RKO (cell line): ENCODE data around the gene TKFC.

ENCODE experiments used
- DNase-seq: peaks from one replicate; pipeline ENCODE4 v3.0.0-alpha.2; 2016; ENCODE audit warnings: low spot score

Gene TKFC

DNA sequence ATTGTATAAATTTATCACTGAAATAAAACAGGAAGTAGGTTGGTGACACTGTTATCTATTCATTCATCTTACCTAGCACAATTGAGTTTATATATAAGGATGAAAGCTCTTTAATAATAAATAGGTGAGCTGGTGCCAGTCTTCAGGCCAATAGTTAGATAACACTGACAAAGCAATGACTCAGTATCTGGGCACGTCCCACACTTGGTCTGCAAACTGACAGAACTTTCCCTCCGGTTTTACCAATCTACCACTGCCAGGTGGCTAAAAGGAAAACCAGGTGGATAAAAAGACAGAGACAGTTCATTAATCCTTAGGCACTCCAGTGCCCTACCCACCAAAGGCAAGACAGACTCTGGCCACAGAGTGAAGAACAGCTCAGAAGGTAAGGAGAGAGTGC, 17.8 kb upstream of the TKFC start:
- DNase-seq = no peak

DNA sequence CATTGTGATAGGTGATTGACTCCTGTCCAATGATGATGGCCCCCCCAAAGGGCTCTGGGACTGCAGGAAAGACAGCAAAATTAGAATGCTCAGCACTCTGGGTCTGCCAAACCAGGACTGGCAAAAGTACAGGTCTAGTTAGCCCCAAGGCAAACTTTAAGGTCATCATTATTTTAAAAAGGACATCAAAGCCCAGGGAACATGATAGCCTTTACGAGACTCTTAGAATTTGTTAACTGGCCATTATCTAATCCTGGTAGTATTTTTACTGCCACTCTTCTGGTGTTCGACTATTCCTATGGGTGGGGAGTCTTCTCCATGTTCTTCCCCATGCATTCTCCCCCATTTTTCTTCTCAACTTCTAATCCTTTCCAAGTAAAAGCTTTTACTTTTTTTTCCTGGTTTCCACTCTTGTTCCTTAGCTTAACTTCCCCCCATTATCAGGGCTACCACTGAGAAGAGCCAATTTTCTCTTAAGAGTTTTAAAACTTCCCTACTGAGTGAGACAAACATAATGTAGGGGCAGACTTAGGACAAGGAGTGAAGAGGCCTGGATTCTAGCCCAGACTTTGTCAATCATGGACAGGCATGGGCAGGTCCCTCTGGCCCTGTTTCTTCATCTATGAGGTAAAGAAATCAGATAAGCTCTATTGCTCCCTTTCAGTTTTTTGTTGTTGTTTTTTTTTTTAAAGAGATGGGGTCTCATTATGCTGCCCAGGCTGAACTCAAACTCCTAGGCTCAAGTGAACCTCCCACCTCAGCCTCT, 7.2 kb upstream of the TKFC start:
- DNase-seq = no peak

DNA sequence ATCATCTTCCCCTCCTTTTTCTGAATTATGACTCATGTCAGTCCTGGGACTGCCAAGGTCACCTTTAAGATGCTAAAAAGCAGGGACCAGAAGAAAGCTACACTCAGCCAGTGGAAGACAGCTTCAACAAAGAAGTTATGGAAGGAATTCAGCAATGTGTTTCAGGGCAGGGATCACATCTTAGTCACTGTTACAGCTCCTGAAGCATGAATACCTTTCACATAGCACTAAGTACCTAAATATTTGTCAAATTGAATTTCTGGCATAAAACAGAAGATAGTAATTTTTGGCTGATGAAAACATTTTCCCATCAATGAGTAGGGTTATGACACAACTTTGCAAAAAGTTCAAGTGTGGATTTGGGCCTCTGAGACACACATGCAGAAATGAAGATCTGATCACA, 5.4 kb upstream of the TKFC start:
- no peak for DNase-seq

DNA sequence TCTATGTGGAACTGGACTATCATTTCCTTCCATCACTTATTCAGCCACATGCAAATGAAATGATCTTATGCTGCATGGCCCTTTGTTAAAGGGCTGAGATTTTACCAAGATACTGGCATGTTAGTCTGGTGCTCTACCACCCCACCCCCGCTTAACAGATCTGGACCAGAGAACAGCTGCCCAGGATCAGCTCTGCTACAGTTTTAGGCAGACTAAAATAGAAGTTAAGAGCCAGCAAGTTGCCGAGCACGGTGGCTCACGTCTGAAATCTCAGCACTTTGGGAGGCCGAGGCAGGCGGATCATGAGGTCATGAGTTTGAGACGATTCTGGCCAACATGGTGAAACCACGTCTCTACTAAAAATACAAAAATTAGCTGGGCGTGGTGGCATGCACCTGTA, 4.7 kb upstream of the TKFC start:
- DNase-seq = no peak

DNA sequence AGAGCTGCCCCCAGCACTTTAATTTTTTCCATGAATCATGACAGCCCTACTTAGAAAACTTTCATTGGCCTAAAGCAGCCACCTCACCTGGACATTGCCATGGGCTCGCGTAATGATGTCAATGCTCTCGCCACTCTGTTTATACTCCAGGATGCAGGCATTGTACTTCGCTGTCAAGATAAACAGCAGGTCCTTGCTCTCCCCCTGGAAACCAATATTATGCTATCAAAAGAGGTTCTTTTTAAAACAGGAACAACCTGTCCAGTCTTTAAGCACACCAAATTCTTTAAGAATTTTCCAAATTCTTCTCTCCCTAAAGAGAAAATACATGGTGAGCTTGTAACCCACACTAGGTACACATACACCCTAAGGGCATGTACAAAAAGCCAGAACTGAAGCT, 3.2 kb upstream of the TKFC start:
- no peak for DNase-seq

DNA sequence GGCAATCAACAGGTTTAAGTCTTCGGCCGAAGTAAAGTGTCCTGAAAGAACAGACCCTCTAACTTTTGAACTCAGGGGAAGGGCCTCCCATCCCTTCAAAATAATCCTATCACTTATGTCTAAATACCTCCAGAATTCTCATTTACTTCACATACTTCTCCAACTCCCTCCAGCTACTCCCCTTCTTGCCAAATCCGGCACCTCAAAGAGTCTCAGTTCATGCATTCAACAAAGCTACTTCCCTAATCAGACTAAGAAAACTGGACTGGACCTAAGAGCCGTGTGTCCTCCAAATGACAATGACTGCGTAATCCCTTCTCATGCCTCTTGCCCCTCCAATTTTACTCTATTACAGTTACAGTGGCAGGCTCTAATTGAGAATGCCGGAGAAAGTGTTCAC, 1.4 kb upstream of the TKFC start:
- peak; percentile 27 for DNase-seq

DNA sequence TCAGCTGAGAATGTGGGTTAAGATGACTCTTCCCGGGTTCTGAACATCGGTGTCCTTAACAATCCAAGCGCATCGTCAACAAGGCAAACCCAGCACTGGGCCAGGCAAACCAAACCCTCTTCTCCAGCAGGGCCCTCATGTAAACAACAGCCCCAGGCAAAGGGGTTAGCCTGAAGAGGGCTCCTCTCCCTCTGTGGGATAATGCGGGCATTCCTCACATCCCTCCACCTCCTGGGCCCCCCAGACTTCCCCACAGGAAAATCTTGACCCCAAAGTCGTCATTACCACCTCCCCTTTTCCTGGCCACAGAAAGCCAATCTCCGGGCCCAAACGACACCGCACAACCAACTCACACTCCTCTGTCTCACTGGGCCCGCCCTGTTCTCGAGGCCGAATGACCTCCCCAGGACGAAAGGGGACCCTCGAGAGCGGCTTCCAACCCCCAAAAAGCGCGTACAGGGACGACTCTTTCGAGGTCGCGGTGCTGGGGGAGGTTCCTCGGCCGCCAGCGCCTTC, 689 bp upstream of the TKFC start:
- DNase-seq = peak; percentile 23

DNA sequence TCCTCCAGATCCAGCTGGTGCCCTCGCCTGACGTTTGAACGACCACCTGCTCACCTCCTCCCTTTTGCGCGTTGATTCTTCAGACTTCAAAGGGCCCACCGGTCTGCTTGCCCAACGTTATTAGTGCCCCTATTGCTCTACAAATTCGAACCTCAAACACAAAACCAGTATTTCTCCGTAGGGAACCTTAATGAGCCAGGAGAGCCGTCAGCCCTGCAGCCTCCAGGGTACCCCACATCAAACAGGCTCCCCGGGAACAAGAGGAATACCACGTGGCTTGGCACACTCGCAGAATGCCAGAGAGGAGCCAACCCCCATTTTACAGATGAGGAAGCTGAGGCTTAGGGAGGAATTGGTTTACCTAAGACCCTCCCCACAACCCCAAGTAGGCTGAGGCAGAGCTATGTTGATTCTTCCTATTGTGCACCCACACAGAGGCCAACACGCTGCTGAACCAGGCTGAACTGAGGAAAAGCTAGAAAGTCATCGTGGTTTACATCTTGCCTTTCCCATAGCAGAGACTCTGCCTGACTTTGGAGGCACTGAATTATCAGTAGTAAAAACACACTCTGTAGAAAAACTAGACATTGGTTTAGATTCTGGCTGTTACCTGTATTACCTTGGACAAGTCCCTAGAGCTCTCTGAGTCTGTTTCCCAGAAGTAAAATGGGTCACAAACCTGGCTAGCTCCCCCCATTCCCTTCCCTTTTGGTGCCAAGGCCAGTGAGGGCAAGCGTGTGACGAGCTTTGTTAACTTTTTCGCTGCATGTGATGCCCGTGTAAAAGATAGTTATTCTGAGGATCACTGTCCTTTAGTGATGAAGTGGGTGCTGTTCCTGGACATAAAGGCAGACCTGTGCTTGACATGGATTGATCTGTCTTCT, 764 bp downstream of the TKFC start:
- peak; percentile 43 for DNase-seq

DNA sequence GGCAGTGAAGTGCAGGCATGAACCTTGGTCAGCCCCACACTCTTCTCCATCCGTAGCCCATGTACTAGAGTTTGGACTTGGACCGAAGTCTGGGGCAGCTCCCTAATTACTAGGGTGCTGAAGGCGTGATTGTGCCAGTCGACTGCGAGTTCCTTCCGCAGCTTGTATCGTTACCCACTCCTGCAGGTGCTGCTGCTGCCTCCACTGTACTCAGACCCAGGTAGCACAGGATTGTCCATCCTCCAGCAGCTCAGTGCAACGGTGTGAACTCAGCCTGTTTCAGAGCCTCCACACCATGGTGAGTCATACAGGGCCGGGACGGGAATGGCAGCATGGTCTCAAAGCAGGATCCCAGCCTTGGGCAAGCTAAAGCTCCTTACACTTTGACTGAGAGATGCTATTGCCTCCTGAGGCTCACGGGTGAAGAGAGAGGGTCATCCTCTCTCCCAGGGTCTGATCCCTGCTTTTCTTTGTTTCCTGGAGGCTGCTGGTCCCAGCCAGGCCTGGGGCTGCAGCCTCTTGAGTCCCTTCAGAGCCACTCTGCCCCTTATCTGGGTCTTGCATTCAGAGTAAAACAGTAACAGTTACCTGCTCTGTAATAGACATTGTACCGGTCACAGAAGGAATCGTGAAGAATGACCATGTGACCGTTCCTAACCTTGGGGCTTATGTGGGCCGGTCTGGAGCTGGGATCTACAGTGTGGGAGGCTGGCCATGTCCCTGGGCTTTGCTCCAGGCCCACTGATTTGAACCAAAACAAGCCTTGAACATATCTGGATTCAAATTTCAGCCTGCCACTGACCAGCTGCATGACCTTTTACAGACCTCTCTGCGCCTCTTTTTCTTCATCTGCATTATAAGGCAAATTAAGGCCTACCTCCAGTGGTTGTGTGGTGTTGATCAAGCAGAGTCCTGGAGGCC, 1.7 kb downstream of the TKFC start:
- DNase-seq = peak; percentile 66

DNA sequence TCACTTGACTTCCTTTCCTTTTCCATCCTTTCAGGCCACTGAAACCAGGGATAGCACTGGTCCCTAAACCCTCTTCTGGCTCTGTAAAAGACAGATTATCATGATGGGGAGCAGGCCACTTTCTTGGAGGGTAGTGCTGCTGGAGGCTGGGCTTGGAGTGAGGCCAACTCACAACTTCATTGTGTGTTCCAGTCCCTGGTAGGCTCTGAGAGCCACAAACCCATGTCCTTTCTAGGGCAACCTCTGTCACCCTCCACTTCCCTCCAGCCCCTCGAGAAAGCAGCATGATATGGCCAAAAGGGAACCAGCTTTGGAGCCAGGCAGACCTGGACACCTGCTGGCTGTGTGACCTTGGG, 2.3 kb downstream of the TKFC start:
- DNase-seq = no peak

DNA sequence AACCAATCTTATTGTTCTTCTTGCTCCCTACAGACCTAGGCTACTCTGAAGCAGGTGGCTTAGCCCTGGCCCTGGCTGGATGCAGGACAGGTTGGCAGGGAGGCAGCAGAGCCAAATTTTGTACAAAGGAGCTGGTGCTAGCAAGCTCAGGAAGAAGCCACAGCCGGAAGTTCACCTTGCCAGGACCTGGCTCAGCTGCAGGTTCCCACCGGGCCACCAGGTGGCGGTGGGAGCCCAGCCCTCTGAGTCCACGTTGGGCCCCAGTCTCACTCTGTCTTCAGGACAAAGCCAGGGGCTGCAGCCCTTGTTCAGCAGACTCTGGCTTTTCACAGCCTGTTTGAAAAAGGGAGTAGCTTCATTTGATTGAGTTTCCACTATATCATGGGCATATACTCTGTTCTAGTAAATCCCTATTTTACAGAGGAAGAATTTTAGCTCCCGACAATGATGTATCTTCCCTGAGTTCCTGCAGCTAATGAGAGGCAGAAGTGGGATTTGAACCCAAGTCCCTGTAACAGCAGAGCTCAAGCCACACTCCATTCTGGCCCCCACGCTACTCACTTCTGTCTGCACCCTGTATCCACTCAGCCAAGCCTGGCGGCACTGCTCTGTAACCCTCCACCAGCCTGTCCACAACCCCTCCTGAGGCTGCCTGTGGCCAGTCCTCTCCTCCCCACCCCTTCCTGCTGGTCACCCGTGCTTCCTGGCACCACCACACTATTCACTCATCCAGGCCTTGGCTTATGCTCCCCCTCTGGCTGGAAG, 3.3 kb downstream of the TKFC start:
- peak; percentile 72 for DNase-seq

DNA sequence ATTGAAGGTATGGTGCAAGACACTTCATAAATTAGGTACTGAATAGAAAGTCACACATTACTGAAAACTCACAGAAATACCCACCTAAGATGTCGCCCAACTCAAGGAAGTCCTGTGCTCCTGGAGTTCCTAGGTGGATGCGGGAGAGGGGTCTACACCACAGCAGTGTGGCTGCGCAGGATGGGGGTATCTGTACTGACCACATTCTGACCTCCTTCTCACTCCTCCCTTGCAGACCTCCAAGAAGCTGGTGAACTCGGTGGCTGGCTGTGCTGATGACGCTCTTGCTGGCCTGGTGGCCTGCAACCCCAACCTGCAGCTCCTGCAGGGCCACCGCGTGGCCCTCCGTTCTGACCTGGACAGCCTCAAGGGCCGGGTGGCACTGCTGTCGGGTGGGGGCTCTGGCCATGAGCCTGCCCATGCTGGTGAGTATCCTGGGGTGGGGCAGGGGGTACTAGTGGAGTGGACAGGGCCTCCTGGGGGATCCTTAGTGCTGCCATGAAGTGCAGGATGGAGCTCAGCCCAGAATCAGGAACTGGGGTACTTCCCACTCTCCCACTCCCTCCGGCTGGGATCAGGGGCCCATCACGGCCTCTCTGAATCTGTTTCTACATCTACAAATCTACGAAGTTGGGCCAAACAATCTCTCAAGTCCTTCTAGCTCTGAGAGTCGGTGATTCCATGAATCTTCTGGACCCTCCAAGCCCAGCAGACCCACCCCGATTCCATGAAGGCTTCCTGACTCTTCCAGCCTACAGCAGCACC, 4.9 kb downstream of the TKFC start:
- no peak for DNase-seq

DNA sequence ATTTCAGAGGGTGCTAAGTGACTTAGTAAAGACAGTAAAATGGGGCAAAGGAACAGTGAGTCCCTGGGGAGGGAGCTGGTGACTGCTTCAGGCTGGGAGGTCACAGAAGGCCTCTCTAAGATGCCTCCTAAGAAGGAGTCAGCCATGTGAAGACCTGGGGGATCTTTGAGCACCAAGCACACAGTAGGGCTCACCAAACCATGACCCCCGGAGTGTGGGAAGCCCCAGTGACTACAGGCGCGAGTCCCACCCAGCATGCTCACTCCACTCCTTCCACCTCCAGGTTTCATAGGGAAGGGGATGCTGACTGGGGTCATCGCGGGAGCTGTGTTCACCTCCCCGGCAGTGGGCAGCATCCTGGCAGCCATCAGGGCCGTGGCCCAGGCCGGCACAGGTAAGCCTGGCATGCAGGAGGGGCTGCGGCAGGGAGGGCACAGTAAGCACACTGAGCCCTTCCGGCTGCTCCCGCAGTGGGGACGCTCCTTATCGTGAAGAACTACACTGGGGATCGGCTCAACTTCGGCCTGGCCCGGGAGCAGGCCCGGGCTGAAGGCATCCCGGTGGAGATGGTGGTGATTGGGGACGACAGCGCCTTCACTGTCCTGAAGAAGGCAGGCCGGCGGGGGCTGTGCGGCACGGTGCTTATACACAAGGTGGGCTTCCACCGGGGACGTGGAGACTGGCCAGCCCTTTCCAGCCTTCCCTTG, 5.9 kb downstream of the TKFC start:
- DNase-seq = no peak

DNA sequence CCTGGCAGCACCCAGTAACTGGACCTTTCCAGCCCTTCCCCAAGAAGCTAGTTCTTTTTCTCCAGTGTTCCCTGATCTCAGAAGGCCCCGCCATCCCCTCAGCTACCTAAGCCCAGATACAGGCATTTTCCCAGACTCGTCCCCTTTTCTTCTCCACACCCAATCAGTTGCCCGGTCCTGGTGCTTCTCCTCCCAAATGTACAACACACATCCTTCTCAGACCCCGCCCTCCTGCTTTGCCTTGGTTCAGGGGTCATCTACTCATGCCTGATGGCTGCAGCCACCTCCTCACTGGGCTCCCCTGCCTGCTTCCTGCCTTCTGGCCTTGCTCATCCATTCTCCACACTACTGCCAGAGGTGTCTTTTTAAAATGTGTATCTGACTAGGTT, 6.5 kb downstream of the TKFC start:
- no peak for DNase-seq

DNA sequence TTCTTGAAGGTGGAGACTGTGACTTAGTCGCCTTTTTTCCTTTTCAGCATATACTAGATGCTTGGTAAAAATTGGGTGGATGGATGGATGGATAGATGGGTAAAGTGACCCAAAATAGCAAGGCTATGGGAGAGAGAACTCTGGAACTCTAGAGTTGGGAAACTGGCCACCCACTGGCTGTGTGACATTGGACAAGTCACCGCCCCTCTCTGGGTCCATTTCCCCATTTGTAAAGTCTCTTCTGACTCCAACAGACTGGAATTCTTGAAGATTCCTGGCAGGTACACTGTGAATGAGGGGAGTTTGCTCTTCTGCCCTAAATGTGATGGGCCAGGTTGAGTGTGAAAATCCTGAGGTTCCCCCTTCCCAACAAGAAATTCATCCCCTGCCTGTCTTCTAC, 8.0 kb downstream of the TKFC start:
- no peak for DNase-seq

DNA sequence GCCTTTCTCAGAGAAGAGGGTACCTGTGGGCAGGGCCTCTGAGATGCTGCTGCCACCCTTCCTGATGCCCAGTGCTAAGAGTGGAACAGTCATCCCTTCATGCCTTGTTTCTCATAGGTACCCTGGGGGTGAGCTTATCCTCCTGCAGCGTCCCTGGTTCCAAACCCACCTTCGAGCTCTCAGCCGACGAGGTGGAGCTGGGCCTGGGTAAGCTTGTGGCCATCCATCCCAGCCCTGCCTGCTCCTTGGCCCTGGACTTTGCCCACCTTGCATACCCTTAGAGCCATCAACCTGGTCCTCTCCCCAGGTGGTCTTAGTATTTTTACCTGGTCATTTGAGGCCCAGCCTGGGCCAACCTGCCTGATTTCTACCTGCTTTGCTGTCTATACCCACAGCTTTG, 8.7 kb downstream of the TKFC start:
- no peak for DNase-seq

DNA sequence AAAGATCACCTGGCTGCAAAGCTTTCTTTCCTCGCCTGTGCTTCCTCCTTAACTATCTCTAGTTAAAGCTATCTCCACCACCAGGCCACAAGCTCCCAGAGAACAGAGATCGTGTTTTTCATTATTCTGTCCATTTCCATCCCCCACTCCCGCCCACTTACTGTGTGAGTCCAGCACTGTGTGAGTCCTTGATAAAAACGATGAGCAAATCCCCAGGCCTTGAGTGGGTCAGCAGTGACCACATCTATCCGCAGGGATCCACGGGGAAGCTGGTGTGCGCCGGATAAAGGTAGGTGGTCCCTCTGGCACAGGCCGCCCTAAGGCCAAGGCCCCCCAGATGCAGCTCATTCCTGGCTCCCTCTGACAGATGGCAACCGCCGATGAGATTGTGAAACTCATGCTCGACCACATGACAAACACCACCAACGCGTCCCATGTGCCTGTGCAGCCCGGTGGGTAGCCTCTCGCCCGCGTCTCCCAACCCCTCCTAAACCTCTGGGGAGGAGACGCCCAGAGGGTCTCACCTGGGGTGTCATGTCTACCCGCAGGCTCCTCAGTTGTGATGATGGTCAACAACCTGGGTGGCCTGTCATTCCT, 9.3 kb downstream of the TKFC start:
- no peak for DNase-seq

DNA sequence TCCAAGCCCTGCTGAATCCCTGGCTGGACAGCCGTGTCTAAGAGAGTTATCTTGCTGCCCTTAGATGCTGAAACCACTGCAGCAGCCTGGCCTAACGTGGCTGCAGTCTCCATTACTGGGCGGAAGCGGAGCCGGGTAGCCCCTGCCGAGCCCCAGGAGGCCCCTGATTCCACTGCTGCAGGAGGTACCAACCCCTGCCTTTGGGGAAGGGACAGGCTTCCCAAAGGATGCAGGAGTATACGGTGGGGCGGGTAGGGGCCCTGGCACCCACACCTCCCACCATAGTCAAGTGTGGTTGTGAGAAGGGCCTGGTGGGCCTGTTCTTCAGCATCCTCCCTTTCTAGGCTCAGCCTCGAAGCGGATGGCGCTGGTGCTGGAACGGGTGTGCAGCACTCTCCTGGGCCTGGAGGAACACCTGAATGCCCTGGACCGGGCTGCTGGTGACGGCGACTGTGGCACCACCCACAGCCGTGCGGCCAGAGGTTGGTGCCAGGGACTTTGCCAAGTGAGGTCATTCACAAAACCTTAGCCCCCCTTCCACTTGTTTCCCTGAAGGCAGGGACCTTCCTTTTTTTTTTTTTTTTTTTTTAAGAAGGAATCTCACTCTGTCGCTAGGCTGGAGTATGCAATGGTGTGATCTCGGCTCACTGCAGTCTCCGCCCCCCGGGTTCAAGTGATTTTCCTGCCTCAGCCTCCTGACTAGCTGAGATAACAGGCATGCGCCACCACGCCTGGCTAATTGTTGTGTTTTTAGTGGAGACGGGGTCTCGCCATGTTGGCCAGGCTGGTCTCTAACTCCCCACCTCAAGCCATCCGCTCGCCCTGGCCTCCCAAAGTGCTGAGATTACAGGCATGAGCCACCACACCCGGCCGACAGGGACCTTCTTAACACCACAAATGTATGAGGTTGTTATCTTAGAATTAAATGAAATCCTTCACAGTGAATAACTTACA, 11.0 kb downstream of the TKFC start:
- no peak for DNase-seq
